HepG2 (cell line): Measurements from ENCODE around the gene RFX7. TPM values are rescaled to one million over a fixed set of nuclear protein-coding genes. Genes with fewer than 3 reads are reported as not detected.

ENCODE experiments used
- ATAC-seq: fragments of 200-7000 bp; cut with Tn5 transposase; 3 replicates; pipeline ENCODE4 v1.9.1; 2020; ENCODE audit warnings: mild to moderate bottlenecking, moderate library complexity
- BruUV-seq: library from RNA; stranded (reverse); fragments of 400-500 nt; replicated peaks from 2 replicates; lab custom pipeline; 2021; lab: Mats Ljungman, UMichigan
- CTCF ChIA-PET: fragments of 300-600 bp; formaldehyde crosslinking; extraction: SDS; loops from one replicate; lab custom pipeline; 2021; ENCODE audit warnings: low total read pairs, inconsistent platforms, low intra/inter-chr PET ratio; lab: Yijun Ruan, JAX
- POLR2A ChIA-PET: fragments of 350-600 bp; sonication (Branson Sonifier 250); formaldehyde crosslinking; loops from one replicate; lab custom pipeline; 2020; ENCODE audit warnings: antibody characterized with exemption, inconsistent platforms; lab: Yijun Ruan, JAX
- DNase-seq: peaks from one replicate; pipeline ENCODE4 v3.0.0-alpha.2; 2015; ENCODE audit warnings: low spot score
- FAIRE-seq: peaks from 3 replicates; lab custom pipeline; 2011; peaks lifted over from hg19 to GRCh38; lab: Jason Lieb, UNC
- H2AFZ ChIP-seq: one replicate; pipeline ENCODE4 v1.6.1; 2011; ENCODE audit warnings: low read length, inconsistent platforms
- H3K27ac ChIP-seq: fragments of 300-600 bp; 3 replicates; pipeline ENCODE4 v1.8.0; 2011; ENCODE audit warnings: mixed run types, mild to moderate bottlenecking, mixed read lengths, low read length, inconsistent platforms; ENCODE audit not compliant: insufficient read depth; ENCODE audit errors: extremely low read length
- H3K27me3 ChIP-seq, 2 experiments: fragments of 200-600 bp in 1 of 2; 2 replicates in 1 of 2; 3 replicates in 1 of 2; pipeline versions ENCODE4 v1.6.0 to v1.8.0; 2011; ENCODE audit warnings: low read length in 2 of 2, mild to moderate bottlenecking in 2 of 2, moderate library complexity in 2 of 2, inconsistent platforms in 1 of 2; ENCODE audit not compliant: insufficient read depth in 2 of 2, control insufficient read depth in 1 of 2
- H3K36me3 ChIP-seq, 2 experiments: fragments of 200-600 bp in 1 of 2; replicated peaks in 1 of 2; 2 replicates in 1 of 2; 3 replicates in 1 of 2; pipeline versions ENCODE4 v1.5.1 to v1.8.0; 2011; ENCODE audit warnings: low read length in 2 of 2, inconsistent platforms in 1 of 2; ENCODE audit not compliant: insufficient read depth in 2 of 2, control insufficient read depth in 1 of 2
- H3K4me1 ChIP-seq: 2 replicates; pipeline ENCODE4 v1.5.1; 2012; ENCODE audit warnings: low read length, inconsistent platforms; ENCODE audit not compliant: insufficient read depth
- H3K4me2 ChIP-seq: 2 replicates; pipeline ENCODE4 v1.6.0; 2011; ENCODE audit warnings: low read depth, low read length, inconsistent platforms
- H3K4me3 ChIP-seq, 3 experiments: fragments of 200-600 bp in 1 of 3; sonication (generic), shearing (Covaris generic) in 1 of 3; replicated peaks in 1 of 3; 2 replicates each; pipeline ENCODE4 v1.5.1; 2011 to 2016; ENCODE audit warnings: low read length in 3 of 3, inconsistent platforms in 2 of 3, low read depth in 2 of 3, mild to moderate bottlenecking in 2 of 3, control low read depth in 1 of 3, mixed read lengths in 1 of 3; ENCODE audit not compliant: insufficient read depth in 1 of 3
- H3K79me2 ChIP-seq: one replicate; pipeline ENCODE4 v1.6.1; 2011; ENCODE audit warnings: low read length, inconsistent platforms; ENCODE audit not compliant: insufficient read depth
- H3K9ac ChIP-seq: 2 replicates; pipeline ENCODE4 v1.6.0; 2011; ENCODE audit warnings: mild to moderate bottlenecking, low read depth, low read length, inconsistent platforms; ENCODE audit not compliant: insufficient read depth
- H3K9me3 ChIP-seq: 2 replicates; pipeline ENCODE4 v1.5.1; 2012; ENCODE audit warnings: mild to moderate bottlenecking, low read length
- H4K20me1 ChIP-seq: 2 replicates; pipeline ENCODE4 v1.6.0; 2011; ENCODE audit warnings: inconsistent platforms, mild to moderate bottlenecking, low read length, moderate library complexity; ENCODE audit not compliant: insufficient read depth
- PBX2 ChIP-seq: IDR thresholded peaks from 2 replicates; pipeline ENCODE4 v1.6.1; 2016; ENCODE audit warnings: control low read depth
- RFX3 ChIP-seq: IDR thresholded peaks from 2 replicates; pipeline ENCODE4 v1.6.1; 2016; ENCODE audit warnings: missing biosample characterization, missing genetic modification reagents
- SNAPC2 ChIP-seq: sonication (generic); formaldehyde crosslinking; IDR thresholded peaks from 2 replicates; pipeline ENCODE4 v1.8.1; 2022; ENCODE audit warnings: mild to moderate bottlenecking, missing genetic modification reagents
- ZNF552 ChIP-seq: sonication (generic); formaldehyde crosslinking; IDR thresholded peaks from 2 replicates; pipeline ENCODE4 v1.9.0; 2022; ENCODE audit warnings: missing genetic modification reagents, mild to moderate bottlenecking, borderline replicate concordance
- ZNF672 ChIP-seq: sonication (generic); formaldehyde crosslinking; IDR thresholded peaks from 2 replicates; pipeline ENCODE4 v1.8.1; 2022; ENCODE audit warnings: missing genetic modification reagents
- WGBS: methylation state at CpG from one replicate; pipeline ENCODE4 v1.1.6; 2017; ENCODE audit warnings: low lambda C conversion rate; 5-methylcytosine and 5-hydroxymethylcytosine counted together
- in situ Hi-C: cut with HindIII; loops from 2 replicates; pipeline ENCODE4 v1.10.0; 2017; ENCODE audit warnings: low pct_unique_long_range_greater_than_20kb; ENCODE audit not compliant: extremely low pct_ligation_motif_present
- intact Hi-C: fragments of 100-400 bp; cut with micrococcal nuclease; formaldehyde crosslinking; loops from one replicate; pipeline ENCODE4 v1.10.0; 2022; ENCODE audit not compliant: unreplicated experiment
- polyA plus RNA-seq, 8 experiments: library from polyadenylated mRNA; depleted of rRNA in 3 of 8; stranded (reverse) in 7 of 8; unstranded in 1 of 8; fragments of >200 nt; fragmentation: Illumina TruSeq in 4 of 8; extraction: Trizol in 4 of 8; gene quantifications; 2 replicates each; pipeline versions ENCODE4 v1.2.1 to v1.2.3, GENCODE V29; 2011 to 2016; ENCODE audit warnings: low read depth in 4 of 8, missing spikeins in 1 of 8, mixed read lengths in 1 of 8; ENCODE audit not compliant: insufficient read depth in 1 of 8
- total RNA-seq, 5 experiments: library from RNA; depleted of rRNA; stranded (reverse); fragments of >200 nt; fragmentation: Illumina TruSeq; extraction: Trizol; gene quantifications; 2 replicates each; pipeline ENCODE4 v1.2.3, GENCODE V29; 2016; ENCODE audit warnings: low read depth in 1 of 5
- TF ChIP-seq, protein P1 (sequence below): sonication (generic); formaldehyde crosslinking; IDR thresholded peaks from 2 replicates; pipeline ENCODE4 v1.8.1; 2022; ENCODE audit warnings: low read depth, mild to moderate bottlenecking, missing genetic modification reagents

Gene RFX7
- total and polyA plus RNA-seq, 2 of the 13 experiments (the other 11 are each of a cell fraction or from before 2014, with no cell fraction given): 8.5 to 10.4 TPM

DNA sequence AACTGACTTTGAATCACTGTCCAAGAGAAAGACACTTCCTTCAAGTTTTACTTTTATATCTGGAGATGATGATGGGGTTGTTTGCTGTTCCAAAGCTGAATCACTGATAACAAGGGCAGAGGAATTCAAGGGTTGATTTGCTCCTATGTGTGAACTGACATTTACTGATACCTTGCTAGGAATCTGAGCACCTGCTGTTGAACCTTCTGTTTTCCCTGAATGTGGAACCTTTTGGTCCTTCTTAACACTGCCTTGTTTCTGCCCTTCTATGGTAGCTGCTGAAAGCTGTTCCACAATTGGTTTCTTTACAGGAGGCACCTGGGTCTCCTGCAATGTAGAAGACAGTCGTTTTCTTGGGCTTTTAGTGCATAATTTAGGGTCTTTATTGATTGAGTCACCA lies 148.3 kb downstream of the RFX7 start:
- 86% methylated on average over 1 of the region's 1 CpG for WGBS
- no peaks in the 10 kb centered on the region; the same call in 1 of the 2 replicates for H4K20me1 ChIP-seq
- H2AFZ ChIP-seq: no peak overlapping the region
- peaks cover 25 to 62% of the 10 kb centered on the region in 2 experiments for H3K36me3 ChIP-seq
- POLR2A ChIA-PET: no interaction called here
- no peak overlapping the region for H3K27ac ChIP-seq
- no peaks in the 10 kb centered on the region for H3K4me1 ChIP-seq
- DNase-seq: no peak
- no peak for ATAC-seq
- intact Hi-C loops: no loop called here
- H3K9ac ChIP-seq: no peak overlapping the region
- H3K27me3 ChIP-seq: no peaks in the 10 kb centered on the region
- TF ChIP-seq RFX3 (CRISPR knock-in tag): no peak
- no peak for TF ChIP-seq ZNF552 (CRISPR knock-in tag)
- no peak for TF ChIP-seq ZNF672
- no peak for TF ChIP-seq PBX2
- no peak for TF ChIP-seq SNAPC2 (CRISPR knock-in tag)
- TF ChIP-seq, protein P1, sequence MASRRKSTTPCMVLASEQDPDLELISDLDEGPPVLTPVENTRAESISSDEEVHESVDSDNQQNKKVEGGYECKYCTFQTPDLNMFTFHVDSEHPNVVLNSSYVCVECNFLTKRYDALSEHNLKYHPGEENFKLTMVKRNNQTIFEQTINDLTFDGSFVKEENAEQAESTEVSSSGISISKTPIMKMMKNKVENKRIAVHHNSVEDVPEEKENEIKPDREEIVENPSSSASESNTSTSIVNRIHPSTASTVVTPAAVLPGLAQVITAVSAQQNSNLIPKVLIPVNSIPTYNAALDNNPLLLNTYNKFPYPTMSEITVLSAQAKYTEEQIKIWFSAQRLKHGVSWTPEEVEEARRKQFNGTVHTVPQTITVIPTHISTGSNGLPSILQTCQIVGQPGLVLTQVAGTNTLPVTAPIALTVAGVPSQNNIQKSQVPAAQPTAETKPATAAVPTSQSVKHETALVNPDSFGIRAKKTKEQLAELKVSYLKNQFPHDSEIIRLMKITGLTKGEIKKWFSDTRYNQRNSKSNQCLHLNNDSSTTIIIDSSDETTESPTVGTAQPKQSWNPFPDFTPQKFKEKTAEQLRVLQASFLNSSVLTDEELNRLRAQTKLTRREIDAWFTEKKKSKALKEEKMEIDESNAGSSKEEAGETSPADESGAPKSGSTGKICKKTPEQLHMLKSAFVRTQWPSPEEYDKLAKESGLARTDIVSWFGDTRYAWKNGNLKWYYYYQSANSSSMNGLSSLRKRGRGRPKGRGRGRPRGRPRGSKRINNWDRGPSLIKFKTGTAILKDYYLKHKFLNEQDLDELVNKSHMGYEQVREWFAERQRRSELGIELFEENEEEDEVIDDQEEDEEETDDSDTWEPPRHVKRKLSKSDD (CRISPR knock-in tag): no peak
- H3K79me2 ChIP-seq: no peaks in the 10 kb centered on the region
- H3K4me3 ChIP-seq: no peak overlapping the region
- H3K4me2 ChIP-seq: no peak overlapping the region
- H3K9me3 ChIP-seq: no peaks in the 10 kb centered on the region
- CTCF ChIA-PET: no interaction called here
- no peak for FAIRE-seq
- BruUV-seq: no TSS peak
- in situ Hi-C loops: no loop called here
